HG03521 (cell line): ENCODE data around the gene FOXD2.

Source experiments
- ATAC-seq: cut with Tn5 transposase; IDR thresholded peaks from one replicate; pipeline ENCODE4 v1.9.1; 2021; ENCODE audit warnings: mild to moderate bottlenecking, moderate library complexity; ENCODE audit not compliant: unreplicated experiment

The FOXD2 gene

GRCh38 chr1:47416319-47417169 is 21.3 kb upstream of the FOXD2 start:
- ATAC-seq: no peak

- no peak for ATAC-seq
Measured at GRCh38 chr1:47417170-47418044, 20.4 kb upstream of the FOXD2 start.

- ATAC-seq: no peak
Measured at GRCh38 chr1:47418122-47418521, 19.7 kb upstream of the FOXD2 start.

- ATAC-seq: no peak
Measured at GRCh38 chr1:47418681-47419325, 19.0 kb upstream of the FOXD2 start.

- ATAC-seq: no peak
Measured at GRCh38 chr1:47420547-47420946, 17.3 kb upstream of the FOXD2 start.

- ATAC-seq: no peak
Measured at GRCh38 chr1:47423872-47424271, 14.0 kb upstream of the FOXD2 start.

- ATAC-seq: no peak
Measured at GRCh38 chr1:47424336-47424982, 13.4 kb upstream of the FOXD2 start.

GRCh38 chr1:47431534-47431933 is 6.3 kb upstream of the FOXD2 start:
- ATAC-seq: no peak

GRCh38 chr1:47432071-47433036 is 5.5 kb upstream of the FOXD2 start:
- ATAC-seq: no peak

GRCh38 chr1:47433037-47433421 is 4.8 kb upstream of the FOXD2 start:
- no peak for ATAC-seq

- no peak for ATAC-seq
Measured at GRCh38 chr1:47433477-47434050, 4.3 kb upstream of the FOXD2 start.

GRCh38 chr1:47434051-47434842 is 3.6 kb upstream of the FOXD2 start:
- ATAC-seq: no peak

- no peak for ATAC-seq
Measured at GRCh38 chr1:47435506-47436303, 2.1 kb upstream of the FOXD2 start.

GRCh38 chr1:47436304-47436978 is 1.4 kb upstream of the FOXD2 start:
- ATAC-seq: peak; percentile 37

GRCh38 chr1:47436979-47437446 is 831 bp upstream of the FOXD2 start:
- ATAC-seq: peak; percentile 5

GRCh38 chr1:47438165-47439016 is 547 bp downstream of the FOXD2 start:
- ATAC-seq: no peak
